Progenitor cell of endocrine pancreas (in vitro differentiated cells): ENCODE data around the gene U2AF1. TPM values are rescaled to one million over a fixed set of nuclear protein-coding genes. Genes with fewer than 3 reads are reported as not detected.
"Not testable (repeated sequence)": the region's sequence is repeated elsewhere in the genome, so short reads cannot be mapped to it uniquely, and the experiment has no call there.

Source experiments
- DNase-seq: peaks from one replicate; pipeline ENCODE4 v3.0.0; 2021; ENCODE audit warnings: low spot score; ENCODE audit not compliant: unreplicated experiment
- H3K27ac Mint-ChIP-seq: 2 replicates; pipeline ENCODE4 v1.8.0; 2021; ENCODE audit warnings: mild to moderate bottlenecking, moderate library complexity, mixed read lengths
- H3K27me3 Mint-ChIP-seq: 2 replicates; pipeline ENCODE4 v1.8.0; 2021; ENCODE audit warnings: mixed read lengths
- H3K36me3 Mint-ChIP-seq: 2 replicates; pipeline ENCODE4 v1.8.0; 2022; ENCODE audit warnings: mixed read lengths; ENCODE audit not compliant: insufficient read depth
- H3K4me1 Mint-ChIP-seq: 2 replicates; pipeline ENCODE4 v1.8.0; 2021; ENCODE audit warnings: low read depth, mixed read lengths
- H3K4me3 Mint-ChIP-seq: 2 replicates; pipeline ENCODE4 v1.8.0; 2021; ENCODE audit warnings: low read depth, mild to moderate bottlenecking, moderate library complexity, mixed read lengths
- H3K9me3 Mint-ChIP-seq: 2 replicates; pipeline ENCODE4 v1.8.0; 2021; ENCODE audit warnings: low read depth, mixed read lengths
- total RNA-seq: library from RNA; stranded (reverse); gene quantifications from 2 replicates; pipeline ENCODE4 v1.2.1, GENCODE V29; 2021

Gene U2AF1
- total RNA-seq, 1 donor from 2014 or later: 41.1 TPM

DNA sequence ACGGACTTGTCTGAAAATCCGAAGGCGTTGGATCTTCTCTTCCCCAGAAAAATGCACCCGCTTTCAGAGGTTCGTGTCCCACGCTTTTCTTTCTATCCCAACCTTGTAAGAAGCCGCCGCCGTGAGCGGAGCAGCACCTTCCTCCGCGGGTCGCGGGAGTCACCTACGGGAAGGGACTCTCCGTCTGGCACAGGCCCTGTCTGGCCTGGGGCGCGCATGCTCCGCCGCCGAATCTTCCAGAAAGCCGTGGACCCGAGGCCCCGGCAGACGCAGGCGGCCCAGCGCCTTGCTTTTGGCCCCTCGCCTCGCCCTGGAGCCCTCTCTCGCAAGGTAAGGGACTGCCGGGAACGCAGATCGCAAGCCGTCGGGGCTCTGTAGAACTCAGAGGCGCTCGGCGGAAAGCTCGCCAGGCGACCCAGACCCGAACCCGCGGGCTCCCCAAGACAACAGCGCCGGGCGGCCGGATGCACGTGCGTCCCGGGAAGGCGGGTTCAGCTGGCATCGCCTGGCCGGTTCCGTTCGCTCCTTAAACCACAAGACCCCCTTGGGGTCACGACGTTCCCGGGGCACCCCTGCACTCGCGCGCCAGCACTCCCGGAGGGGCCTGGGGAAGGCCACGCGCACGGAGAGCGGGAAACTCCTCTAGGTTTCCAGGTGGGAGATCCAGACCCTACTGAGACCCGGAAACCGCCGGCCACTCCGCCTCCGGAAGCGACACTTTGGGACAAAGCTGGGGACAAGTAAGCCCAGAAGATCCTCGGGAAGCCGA, 32.8 kb downstream of the U2AF1 start:
- not testable (repeated sequence) for H3K27me3 Mint-ChIP-seq, H3K9me3 Mint-ChIP-seq, DNase-seq, H3K36me3 Mint-ChIP-seq, H3K4me3 Mint-ChIP-seq, H3K27ac Mint-ChIP-seq, H3K4me1 Mint-ChIP-seq

DNA sequence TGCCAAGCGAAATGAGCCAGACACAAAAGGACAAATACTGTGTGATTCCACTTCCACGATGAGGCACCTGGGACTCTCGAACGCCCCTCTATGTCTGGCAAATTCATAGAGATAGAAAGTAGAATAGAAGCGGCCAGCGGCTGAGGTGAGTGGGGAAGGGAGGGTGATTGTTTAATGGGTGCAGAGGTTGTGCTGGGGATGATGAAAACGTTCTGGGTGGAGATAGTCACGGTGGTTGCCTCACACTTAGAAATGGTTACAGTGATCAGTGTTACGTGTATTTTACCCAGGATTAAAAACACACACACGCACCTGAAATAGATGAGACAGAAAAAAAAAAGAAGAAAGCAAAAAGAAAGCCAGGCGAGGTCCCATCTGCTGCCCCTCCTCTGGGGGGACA, 34.6 kb downstream of the U2AF1 start:
- H3K27ac Mint-ChIP-seq, H3K36me3 Mint-ChIP-seq, H3K4me3 Mint-ChIP-seq, H3K4me1 Mint-ChIP-seq, DNase-seq, H3K9me3 Mint-ChIP-seq, H3K27me3 Mint-ChIP-seq: not testable (repeated sequence)

DNA sequence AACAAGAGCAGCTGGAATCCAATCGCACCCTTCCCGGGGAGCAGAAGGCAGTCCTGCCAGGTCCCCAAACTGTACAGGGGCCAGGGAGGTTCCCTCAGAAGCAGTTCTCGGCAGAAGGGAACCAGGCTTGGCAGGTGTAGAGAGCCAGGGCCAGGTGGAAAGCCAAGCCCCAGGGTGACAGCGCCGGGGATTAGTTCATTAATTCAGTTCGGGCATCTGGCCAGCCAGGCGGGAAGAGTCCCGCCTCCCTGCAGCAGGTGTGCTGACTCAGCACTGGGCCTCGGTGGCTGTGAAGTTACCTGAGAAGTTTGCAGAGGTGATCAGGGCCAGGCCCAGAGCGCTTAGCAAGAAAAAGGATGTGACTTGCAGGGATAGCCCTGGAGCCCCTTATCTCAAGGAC, 37.7 kb downstream of the U2AF1 start:
- H3K4me3 Mint-ChIP-seq, H3K36me3 Mint-ChIP-seq, H3K4me1 Mint-ChIP-seq, H3K27ac Mint-ChIP-seq, DNase-seq, H3K27me3 Mint-ChIP-seq, H3K9me3 Mint-ChIP-seq: not testable (repeated sequence)

DNA sequence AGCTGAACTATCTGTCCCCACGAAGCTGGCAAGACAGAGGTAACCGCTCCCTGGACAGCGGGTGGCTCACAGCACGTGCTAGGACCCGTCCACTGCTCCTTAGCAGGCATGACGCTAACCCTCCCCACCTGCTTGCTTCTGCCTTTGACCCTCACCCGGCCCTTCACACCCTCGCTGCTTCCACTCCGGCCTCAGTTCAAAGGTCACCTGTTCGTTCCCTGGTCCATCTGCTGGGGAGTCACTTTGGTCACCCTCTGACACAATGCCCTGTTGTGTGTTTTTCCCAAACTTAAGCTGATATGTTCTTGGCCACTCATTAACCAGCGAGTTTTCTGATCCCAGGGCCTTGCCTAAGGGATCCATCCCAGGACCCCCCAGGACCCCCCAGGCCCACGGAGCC, 39.3 kb downstream of the U2AF1 start:
- not testable (repeated sequence) for H3K27me3 Mint-ChIP-seq, DNase-seq, H3K36me3 Mint-ChIP-seq, H3K4me3 Mint-ChIP-seq, H3K27ac Mint-ChIP-seq, H3K4me1 Mint-ChIP-seq, H3K9me3 Mint-ChIP-seq

- H3K4me1 Mint-ChIP-seq, DNase-seq, H3K4me3 Mint-ChIP-seq, H3K36me3 Mint-ChIP-seq, H3K27ac Mint-ChIP-seq, H3K27me3 Mint-ChIP-seq, H3K9me3 Mint-ChIP-seq: not testable (repeated sequence)
Observed at GRCh38 chr21:43066690-43067089, 40.7 kb downstream of the U2AF1 start.

DNA sequence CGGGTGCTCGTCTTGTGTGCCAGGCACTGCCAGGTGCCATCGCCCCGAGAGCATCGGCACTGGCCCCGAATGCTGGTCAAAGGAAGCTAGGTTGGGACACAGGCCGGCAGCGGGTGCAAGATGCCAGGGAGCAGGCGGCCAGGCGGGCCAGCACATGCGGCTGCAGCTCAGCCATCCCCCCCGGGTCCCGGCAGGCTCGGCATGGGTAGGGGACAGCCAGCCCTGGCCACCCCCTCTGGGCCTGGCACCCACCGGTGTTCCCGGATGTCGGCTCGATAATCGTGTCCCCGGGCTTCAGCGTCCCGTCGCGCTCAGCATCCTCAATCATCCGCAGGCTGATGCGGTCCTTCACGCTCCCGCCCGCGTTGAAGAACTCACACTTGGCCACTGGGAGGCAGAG, 41.4 kb downstream of the U2AF1 start:
- not testable (repeated sequence) for H3K4me3 Mint-ChIP-seq, H3K27me3 Mint-ChIP-seq, DNase-seq, H3K4me1 Mint-ChIP-seq, H3K9me3 Mint-ChIP-seq, H3K27ac Mint-ChIP-seq, H3K36me3 Mint-ChIP-seq

- DNase-seq, H3K27me3 Mint-ChIP-seq: not testable (repeated sequence)
Observed at GRCh38 chr21:43064265-43064917, 43.0 kb downstream of the U2AF1 start.

GRCh38 chr21:43062955-43063664, 44.3 kb downstream of the U2AF1 start:
- not testable (repeated sequence) for H3K4me3 Mint-ChIP-seq, H3K36me3 Mint-ChIP-seq, H3K27ac Mint-ChIP-seq, H3K4me1 Mint-ChIP-seq, DNase-seq, H3K27me3 Mint-ChIP-seq, H3K9me3 Mint-ChIP-seq

More at GRCh38 chr21:43064265-43064917, 43.0 kb downstream of the U2AF1 start:
- not testable (repeated sequence) for H3K27ac Mint-ChIP-seq, H3K4me3 Mint-ChIP-seq, H3K4me1 Mint-ChIP-seq, H3K36me3 Mint-ChIP-seq, H3K9me3 Mint-ChIP-seq

- not testable (repeated sequence) for H3K27me3 Mint-ChIP-seq
Observed at GRCh38 chr21:43053112-43053511, 54.3 kb downstream of the U2AF1 start.

GRCh38 chr21:43045876-43046821, 61.2 kb downstream of the U2AF1 start:
- H3K4me1 Mint-ChIP-seq, DNase-seq, H3K9me3 Mint-ChIP-seq, H3K4me3 Mint-ChIP-seq, H3K27me3 Mint-ChIP-seq, H3K27ac Mint-ChIP-seq, H3K36me3 Mint-ChIP-seq: not testable (repeated sequence)

More at GRCh38 chr21:43053112-43053511, 54.3 kb downstream of the U2AF1 start:
- not testable (repeated sequence) for DNase-seq, H3K36me3 Mint-ChIP-seq, H3K9me3 Mint-ChIP-seq, H3K4me1 Mint-ChIP-seq, H3K4me3 Mint-ChIP-seq, H3K27ac Mint-ChIP-seq

GRCh38 chr21:43045165-43045875, 62.0 kb downstream of the U2AF1 start:
- not testable (repeated sequence) for H3K27me3 Mint-ChIP-seq, H3K27ac Mint-ChIP-seq, H3K9me3 Mint-ChIP-seq, H3K36me3 Mint-ChIP-seq, H3K4me3 Mint-ChIP-seq, H3K4me1 Mint-ChIP-seq, DNase-seq

GRCh38 chr21:43044547-43044946, 62.8 kb downstream of the U2AF1 start:
- H3K36me3 Mint-ChIP-seq, H3K9me3 Mint-ChIP-seq, H3K4me1 Mint-ChIP-seq, DNase-seq, H3K27me3 Mint-ChIP-seq, H3K4me3 Mint-ChIP-seq, H3K27ac Mint-ChIP-seq: not testable (repeated sequence)
